Left renal cortex interstitium (tissue), 4 donors: ENCODE data around the gene ABHD15. TPM values are rescaled to one million over a fixed set of nuclear protein-coding genes. Genes with fewer than 3 reads are reported as not detected.
A peak's percentile ranks its signal among the peaks of the same experiment; 100 is the strongest.

Source experiments
- DNase-seq, 4 donors: peaks; one replicate each; pipeline ENCODE4 v3.0.0-alpha.2; 2013; ENCODE audit warnings: low read depth in 4 of 4, low spot score in 2 of 4, missing footprints in 1 of 4
- polyA plus RNA-seq, 4 donors: library from polyadenylated mRNA; unstranded; fragments of 120-200 nt; gene quantifications; one replicate each; pipeline ENCODE4 v1.2.1, GENCODE V29; 2013; ENCODE audit not compliant: insufficient read length in 4 of 4

ABHD15 gene
- polyA plus RNA-seq, 4 donors = 6.4 to 7.4 (median 7.1) TPM

DNA sequence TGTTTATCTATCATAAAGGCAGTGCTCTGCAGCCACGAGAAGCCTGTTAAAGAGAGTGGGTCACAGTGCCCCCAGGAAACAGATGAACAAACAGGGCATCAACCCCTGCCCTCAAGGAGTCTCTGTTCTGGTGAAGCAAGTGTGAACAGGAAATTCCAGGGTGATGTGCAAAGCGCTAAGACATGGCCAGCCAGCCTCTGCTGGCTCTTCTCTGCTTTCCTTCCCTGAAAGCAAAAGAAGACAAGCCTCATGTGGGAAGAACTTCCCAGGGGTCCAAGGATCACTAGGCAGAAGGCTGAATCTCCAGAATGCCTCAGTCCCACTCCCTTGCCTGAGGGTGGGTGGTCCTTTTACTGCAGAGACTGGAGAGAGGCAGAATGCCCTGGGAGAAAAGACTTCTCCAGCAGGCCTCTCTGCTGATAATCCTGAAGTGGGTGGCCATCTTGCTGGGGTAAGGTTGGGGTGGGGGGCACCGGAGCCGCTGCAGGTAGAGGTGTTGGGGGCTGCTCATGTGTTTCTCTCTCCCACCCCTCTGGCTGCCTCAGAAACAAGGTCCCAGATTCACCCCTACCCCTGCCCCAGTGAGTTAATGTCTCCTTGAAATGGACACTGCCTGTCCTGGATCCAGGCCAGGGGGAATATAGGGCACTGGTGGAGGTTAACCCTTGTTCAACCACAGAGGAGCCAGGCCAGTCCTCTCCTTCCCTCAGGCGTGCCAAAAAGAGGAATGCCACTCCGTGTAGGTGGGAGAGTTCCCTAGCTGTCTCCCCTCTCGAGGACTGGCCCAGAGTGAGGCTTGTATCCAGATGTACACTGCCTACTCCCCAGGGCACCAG, 28.5 kb upstream of the ABHD15 start:
- DNase-seq = no peak

DNA sequence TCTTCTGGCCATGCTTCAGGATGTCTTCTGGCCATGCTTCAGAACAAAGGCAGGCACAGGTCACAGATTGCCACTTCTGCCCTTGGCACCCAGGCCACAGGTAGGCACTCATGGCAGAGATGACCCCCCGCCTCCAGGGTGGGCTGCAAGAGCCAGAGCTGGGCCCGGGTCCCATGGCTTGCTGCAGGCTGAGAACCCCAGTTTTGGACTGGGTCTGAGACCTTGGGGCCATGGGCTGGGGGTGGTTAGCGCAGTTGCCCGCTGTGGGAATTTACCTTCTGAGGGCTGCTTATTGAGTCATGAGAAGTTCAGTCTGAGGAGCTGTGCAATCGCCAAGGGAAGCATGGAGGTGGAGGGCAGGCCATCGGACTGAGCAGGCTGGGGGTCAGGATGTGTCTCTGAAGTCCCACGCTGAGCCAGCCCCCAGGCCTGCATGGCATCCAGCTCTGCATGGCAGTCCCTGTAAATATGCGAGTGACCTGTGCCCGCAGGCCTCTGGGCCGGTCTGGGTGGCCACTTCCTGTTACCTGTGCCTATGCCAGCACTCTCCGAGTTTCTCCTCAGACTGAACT, 27.8 kb upstream of the ABHD15 start:
- DNase-seq = no peak

DNA sequence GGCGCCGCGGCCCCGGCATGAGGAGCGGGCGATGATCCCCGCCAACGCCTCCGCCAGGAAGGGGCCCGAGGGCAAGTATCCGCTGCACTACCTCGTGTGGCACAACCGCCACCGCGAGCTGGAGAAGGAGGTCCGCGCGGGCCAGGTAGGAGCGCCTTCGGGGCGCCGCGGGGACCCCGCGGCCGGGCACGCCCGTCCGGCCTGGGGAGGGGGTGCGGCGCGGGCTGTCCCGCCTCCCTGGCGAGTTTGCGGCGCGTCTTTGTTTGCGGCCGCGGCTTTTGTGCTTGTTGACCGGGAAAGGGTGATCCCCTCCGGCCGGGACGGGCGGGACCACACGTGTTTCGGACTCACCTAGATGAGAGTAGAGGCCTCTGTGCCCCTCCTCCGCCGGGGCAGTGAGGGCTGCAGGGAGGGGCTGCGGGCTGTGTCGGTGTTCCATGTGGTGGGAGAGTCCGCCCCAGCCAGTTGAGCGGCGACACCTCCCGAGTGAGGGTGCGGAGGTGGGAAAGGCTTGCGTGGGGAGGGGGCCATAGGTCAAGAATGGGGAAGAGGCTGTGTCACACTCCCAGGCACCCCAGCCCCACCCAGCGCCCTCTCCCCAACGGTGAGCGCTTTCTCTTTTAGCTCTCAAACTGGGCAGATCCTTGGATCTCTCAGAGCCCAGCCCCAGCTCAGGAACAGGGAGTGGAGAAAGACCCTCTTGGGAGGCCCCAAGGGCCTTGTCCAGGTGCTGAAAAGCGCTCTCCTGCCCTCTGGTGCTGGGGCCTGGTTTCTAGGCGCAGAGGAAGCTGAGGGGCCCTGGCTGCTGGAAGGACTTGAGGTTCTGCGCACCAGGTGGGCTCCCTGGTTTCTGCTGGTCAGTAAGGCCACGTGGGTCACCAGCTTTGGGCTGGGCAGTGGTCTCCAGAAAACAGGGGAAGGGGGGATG, 27.0 kb upstream of the ABHD15 start:
- DNase-seq = no peak

DNA sequence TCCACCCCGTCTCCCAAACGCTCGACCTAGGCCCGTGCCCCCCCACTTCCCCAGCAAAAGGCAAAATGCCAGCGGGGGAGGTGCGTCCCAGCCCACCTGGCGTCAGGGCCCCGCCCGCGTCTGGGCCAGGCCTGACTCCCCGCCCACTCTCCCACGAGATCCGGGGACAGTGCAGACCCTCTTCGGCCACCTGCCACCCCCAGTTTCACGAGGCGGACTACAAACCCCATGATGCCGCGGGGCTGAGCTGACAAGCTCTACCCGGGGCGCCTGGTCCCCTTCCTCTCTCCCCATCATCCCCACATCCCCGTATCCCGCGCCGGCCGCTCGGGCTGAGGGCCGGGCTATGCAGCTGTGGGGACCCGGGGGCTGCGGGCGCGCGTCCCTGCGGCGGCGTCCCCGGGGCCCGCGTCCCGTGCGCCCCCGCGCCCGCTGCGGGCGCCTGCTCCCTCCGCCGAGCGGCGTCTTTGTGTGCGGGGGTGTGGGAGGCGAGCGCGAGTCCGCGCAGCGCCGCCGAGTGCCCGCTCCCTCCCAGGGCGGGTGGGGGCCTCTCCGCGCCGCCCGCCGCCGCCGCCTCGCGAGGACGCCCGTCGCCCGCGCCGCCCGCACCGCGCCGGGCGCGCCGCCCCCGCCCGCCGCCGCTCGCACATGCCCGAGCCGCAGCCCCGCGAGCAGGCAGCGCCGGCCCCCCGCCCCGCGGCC, 26.2 kb upstream of the ABHD15 start, which contains the start of gene ANKRD13B:
ANKRD13B (plus strand) TSS at position 283 of the 702 bp plus-strand sequence. CDS start 490 bp downstream, outside the sequence.
- no peak for DNase-seq

DNA sequence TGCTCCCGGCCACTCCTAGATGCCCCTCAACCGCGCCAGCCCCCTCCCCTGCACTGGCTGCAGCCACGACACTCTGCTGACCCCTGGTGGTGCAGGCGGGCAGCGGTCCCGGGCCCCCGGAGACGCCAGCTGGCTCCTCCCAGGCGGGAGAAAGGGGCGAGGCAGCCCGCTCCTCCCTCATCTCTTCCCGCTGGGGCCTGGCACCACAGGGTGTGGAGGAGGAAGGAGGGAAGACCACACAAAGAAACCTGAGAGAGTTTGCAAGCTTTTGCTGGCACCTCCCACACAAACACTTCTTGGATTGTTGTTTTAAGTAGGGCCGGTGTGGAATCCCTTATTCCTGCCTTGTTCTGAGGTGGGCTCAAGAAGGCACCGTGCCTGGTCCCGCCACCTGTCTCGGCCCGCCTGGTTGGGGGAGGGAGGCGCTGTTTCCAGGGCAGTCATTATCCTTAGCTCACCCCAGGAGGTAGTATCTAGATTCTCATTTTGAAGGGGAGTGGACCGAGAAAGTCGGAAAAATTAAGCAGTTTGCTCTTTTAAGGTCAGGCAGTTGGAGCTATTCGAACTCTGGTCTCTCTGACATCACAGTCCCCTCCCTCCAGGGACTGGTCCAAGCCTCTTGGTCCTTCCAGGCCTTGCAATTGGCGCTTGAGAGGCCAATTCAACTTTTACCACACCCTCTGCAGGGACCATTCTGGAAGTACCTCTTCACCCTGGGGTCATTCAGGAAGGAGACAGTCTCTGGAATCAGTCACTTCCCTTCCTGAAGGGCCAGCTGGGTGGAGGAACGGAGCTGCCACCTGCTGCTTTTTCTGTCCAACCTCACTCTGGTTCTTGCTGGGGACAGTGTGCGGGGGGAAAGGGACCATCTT, 25.1 kb upstream of the ABHD15 start:
- DNase-seq = peak in 3 of 4 donors; percentile 74 to 89 (median 85)

DNA sequence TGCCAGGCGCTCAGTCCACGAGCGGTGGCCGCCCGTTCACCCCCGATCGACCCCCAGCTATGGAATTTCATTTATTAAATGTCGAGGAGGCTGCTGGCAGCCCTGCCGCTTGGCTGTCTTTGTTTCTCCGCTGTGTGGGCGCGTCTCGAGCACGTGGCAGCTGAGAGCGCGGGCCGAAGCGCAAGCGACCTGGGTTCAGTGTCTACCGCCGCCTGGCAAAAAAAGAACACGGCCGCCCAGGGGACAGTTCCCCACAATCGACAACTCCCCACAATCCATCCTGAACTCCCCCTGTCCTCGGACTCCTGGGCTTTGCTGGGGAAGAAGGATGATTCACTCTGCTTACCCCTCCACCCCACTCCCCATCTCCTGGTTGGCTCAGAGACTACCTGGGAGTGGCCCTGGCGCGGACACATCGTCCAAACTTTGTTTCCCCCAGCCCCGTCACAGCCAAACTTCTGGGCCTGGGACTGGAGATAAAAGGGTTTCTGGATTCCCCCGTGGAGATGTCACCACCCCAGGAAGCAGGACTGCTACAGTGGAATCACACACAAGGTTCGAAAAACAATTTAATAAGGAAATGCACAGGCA, 24.4 kb upstream of the ABHD15 start:
- no peak for DNase-seq

DNA sequence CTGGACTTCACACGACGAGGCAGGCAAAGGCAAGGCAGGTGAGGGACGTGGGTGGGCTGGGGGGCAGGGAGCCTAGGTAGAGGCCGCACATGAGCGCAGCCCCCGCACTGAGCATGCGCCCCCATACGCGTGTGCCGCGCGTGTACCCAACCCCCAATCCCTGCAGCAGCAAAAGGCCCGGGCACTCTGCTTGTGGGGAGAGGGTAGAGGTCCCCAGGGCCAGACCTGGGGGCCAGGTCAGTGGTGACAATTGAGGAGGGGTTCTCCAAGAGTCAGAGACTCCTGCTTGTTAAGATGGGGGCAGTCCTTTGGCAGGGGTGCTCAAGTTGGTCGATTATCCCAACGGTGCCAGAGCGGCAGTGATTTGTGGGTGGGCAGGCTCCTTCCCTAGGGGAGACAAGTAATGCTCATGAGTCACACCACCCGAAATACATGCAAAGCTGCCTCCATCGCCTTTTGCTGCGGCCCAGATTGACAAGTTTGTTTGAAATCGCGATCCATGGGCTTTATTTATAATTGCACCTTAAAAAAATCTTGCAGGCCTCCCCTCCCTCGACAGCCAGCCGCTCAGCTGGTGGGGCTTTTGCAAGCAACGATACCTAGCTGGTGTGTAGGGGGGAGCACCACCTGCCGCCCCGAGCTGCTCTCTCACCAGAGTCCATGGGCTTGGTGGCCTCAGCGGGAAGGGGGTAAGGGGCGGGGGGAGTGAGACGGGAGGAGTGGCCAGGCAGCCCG, 23.7 kb upstream of the ABHD15 start:
- DNase-seq = no peak

DNA sequence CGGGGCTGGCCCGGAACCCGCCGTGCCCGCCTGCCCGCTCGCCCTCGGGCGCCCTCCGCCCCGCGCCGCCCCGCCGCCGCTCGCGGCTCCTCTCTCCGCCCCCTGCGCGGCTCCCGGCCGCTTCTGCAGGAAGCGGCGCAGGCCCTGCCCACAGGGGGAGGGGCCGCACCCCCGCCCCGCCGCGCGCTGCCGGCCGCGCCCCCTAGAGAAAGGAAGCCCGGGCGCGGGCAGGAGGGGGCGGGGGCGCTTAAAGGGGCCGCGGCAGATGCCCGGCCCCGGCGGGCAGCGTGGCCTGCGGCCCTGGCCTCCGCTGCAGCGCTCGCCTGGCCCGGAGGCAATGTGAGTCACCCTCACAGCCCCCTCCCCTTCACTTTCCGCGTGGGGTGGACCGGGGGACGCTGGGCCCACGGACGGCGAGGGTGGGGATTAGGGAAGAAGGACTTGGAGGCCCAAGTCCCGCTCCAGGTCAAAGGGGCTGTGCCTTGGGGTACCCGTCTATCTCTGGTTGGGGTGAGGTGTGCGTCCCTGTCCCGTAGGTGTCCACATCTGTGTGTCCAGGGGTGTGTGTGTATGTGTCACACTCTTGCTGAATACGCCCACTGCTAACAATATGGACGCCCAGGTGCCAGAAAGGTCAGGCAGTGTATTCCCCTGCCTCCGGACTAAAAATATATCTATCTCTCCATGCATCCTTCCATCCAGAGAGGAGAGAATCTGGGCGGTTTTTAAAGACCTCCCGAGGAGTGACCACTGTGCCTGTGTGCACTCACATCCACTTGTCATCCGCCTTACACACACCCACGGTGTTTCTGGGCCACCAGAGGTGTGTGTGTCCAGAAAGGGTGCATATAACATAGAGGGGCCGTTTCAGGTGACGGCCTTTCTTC, 22.9 kb upstream of the ABHD15 start, which contains the start of gene GIT1:
GIT1 (minus strand) TSS at position 125 of the 887 bp plus-strand sequence. CDS start 270 bp downstream, outside the sequence.
- DNase-seq = peak in 1 of 4 donors; percentile 78

DNA sequence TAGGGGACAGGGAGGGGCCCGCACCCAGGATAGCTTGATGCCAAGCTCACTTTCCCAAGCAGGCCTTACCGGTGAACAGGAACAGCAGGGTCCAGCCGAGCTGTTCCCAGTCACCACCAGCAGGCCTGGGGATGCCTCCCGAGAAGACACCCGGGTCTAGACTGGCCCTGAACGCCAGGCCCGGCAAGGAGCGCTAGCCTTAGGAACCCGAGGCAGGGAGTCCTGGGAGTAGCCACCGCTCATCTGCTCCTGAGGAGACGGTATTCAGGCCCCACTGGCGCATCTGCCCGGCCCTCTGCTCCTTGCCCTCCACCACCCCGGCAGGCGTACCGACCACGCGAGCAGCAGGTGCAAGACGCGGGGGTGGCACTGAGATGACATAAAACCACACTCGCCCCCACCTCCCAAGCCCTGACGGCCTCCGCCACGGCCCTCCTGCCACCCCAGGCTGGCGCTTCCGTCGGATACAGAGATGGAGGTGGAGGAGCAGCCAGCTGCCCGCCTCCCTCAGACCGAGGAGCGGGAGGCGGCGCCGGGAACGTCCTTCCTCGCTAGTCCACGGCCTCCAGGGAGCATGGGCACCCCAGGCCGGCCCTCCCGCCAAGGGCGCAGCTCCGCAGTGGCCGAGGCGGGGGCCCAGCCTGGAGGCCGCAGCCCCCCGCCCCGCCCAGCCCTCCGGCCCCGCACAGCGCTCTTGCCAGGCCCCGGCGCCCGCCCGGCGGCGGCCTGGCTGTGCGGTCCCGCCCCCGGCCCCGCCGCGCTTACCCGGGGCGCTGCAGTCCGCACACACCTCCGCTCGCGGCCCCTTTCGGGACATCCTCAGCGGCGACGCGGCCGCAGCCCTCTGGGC, 21.9 kb upstream of the ABHD15 start:
- DNase-seq = no peak

DNA sequence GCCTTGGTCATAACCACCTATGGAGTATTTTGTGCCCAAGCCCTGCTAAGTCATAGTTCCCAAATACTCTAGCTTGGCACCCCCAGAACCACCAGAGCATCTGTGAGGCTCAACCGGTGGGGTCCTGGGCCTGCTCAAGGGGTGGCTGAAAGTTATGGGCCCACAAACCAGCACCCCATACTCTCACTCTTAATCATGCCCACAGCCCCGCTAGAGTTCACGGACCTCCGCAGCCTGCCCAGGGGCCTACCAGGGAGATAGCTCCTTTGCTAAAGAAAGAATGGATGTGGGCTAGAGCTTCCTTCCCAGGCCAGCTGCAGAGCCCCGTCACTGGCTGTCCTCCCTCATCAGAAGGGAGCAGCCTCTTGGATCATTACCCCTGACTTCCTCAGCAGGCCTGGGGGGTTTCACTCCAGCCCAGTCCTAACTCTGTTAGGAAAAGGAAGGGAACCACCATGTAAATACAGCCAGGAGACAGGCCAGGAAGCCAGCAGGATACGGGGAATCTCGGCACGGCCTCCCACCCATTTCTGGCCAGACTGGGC, 21.3 kb upstream of the ABHD15 start:
- no peak for DNase-seq

DNA sequence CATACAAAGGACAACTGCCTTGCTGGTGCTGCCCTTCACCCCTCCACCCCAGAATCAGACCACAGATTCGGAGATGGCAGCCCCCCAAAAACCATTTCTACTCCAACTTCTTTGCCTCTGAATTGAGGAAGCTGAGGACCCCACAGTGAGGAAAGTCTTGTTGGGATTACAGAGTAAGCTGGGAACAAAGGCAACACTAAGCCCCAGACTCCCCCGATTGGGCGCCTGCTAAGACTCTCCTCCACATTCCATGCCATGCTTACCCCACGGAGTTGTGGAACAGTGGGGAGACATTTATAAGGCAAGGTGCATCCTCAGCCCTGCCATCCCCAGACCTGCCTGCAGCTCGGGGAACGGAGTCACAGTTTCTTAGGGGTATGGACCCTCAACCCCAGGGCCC, 20.8 kb upstream of the ABHD15 start:
- DNase-seq = no peak

DNA sequence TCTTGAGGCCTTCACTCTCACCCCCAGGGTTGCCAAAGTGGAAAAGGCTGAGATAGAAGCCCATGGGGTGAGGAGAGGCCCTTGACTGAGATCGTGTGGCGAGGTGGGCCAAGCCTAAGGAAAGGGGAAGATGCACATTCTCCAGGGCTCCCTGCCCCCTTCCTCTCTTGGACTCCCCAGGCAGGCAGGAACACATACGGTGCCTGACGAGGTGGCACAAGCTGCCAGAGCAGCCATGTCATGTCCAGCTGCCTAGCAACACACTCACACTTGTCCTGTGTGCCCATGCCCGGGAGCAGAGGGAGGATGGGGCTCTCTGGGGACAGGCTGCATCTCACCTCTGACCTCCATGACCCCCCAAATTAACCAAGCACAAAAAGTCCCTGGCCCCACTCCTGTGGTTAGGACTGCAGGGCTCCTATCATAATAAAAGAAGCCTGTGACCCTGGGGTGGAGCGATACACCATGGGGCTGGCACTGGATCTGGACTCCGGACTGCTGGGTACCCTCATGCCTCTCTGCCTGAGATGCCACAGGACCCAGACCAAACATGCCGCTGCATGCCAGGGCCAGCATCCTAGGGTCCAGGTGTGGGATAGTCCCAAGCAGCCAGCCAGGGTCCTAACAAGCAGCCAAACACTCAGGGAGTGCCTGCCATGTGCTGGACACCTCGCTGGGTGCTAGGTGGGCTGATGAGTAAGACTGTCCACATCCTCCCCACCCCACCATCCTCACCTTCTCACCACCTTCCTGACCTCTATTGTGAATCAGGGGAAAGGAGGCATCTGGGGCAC, 20.0 kb upstream of the ABHD15 start:
- no peak for DNase-seq

DNA sequence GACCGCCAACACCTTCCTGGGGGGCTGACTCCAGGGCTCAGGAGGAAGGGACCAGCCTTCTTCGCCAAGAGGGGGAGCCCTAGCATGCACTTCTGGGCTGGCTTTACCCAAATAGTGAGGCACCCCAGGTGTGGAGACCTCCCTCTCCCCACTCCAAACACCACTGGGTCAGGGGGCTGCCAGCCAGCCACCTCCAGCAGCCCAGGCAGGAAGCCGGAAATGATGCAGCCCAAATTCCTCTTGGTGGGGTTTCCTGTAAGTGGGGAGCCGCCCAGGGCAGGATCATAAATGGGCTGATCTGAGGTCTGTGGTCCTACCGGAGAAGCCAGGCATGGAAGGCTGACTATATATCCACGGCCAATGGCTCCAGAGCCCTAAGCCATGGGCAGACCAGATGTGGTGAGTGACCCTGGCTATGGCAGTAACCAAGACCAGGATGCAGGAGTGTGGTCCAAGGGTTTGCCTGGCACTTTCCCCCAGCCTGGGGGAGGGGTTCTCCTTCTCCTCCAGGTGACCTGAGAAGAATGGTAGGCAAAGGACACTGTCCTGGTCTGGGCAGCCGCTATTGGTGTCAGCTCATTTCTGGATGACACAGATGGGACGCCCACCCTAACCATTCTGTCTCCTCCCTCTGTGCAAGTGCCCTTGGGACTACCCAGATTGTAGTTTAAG, 18.4 kb upstream of the ABHD15 start:
- DNase-seq = no peak

DNA sequence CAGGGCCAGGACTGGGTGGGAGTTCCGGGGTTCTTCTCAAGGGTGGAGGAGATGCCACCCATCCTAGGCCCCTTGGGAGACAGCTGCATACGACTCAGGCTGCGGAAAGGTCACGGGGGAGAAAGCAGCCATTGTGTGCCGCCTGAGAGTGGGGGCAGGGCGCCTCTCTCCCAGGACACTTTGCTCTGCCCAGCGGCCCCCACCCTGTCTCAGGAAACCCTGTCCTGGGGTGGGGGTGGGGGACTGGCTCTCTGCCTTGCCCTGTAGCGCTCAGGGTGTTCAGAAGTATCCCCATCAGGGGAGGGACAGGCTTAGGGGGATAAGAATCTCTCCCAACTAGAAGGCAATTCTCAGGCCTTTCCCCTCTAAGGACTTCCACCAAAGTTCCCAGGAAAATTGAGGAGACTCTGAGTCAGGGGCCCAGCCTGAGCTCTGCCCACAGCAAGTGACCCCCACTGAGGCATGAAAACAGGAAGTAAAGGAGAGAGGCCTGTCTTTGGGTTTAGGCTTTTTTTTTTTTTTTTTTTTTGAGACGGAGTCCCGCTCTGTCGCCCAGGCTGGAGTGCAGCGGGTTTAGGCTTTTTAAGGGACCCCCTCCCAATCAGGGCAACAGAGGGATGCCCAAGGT, 17.7 kb upstream of the ABHD15 start:
- DNase-seq = no peak
